Fibroblast of villous mesenchyme (primary cell): ENCODE data around the gene KBTBD12. TPM values are rescaled to one million over a fixed set of nuclear protein-coding genes. Genes with fewer than 3 reads are reported as not detected.

Experiments
- DNase-seq: peaks from one replicate; pipeline ENCODE4 v3.0.0-alpha.2; 2010; ENCODE audit warnings: low read depth
- H3K4me3 ChIP-seq: 2 replicates; pipeline ENCODE4 v1.5.1; 2011; ENCODE audit warnings: low read depth, mild to moderate bottlenecking, low read length
- CTCF ChIP-seq: IDR thresholded peaks from 2 replicates; pipeline ENCODE4 v1.5.1; 2012; ENCODE audit warnings: low read depth, mild to moderate bottlenecking, low read length; ENCODE audit not compliant: insufficient read depth
- total RNA-seq: library from RNA; depleted of rRNA; stranded (reverse); fragments of >200 nt; gene quantifications from 2 replicates; pipeline ENCODE4 v1.2.3, GENCODE V29; 2012

Gene KBTBD12
- total RNA-seq, 1 donor, result not detected

GRCh38 chr3:127987309-127987995 lies 72.4 kb downstream of the KBTBD12 start:
- no peak for DNase-seq
- TF ChIP-seq CTCF, result no peak
- no peak overlapping the region for H3K4me3 ChIP-seq

GRCh38 chr3:127988770-127989557 lies 73.9 kb downstream of the KBTBD12 start:
- H3K4me3 ChIP-seq, result no peak overlapping the region
- TF ChIP-seq CTCF, result no peak
- peak; percentile 22 for DNase-seq

- DNase-seq, result no peak
- no peak for TF ChIP-seq CTCF
- H3K4me3 ChIP-seq, result no peak overlapping the region
These were observed 75.0 kb downstream of the KBTBD12 start for GRCh38 chr3:127990051-127990450.

GRCh38 chr3:127990461-127990860 lies 75.4 kb downstream of the KBTBD12 start:
- no peak for DNase-seq
- no peak overlapping the region for H3K4me3 ChIP-seq
- TF ChIP-seq CTCF, result no peak

GRCh38 chr3:127991251-127991650 lies 76.2 kb downstream of the KBTBD12 start:
- no peak for DNase-seq
- TF ChIP-seq CTCF, result no peak
- no peak overlapping the region for H3K4me3 ChIP-seq

GRCh38 chr3:127991681-127992080 lies 76.6 kb downstream of the KBTBD12 start:
- no peak for TF ChIP-seq CTCF
- no peak for DNase-seq
- H3K4me3 ChIP-seq, result no peak overlapping the region
